Forelimb muscle (tissue), 1 donor: Measurements from ENCODE around the gene CMTR1. TPM values are rescaled to one million over a fixed set of nuclear protein-coding genes. Genes with fewer than 3 reads are reported as not detected.
A peak's percentile ranks its signal among the peaks of the same experiment; 100 is the strongest.
"Not testable (repeated sequence)": the region's sequence is repeated elsewhere in the genome, so short reads cannot be mapped to it uniquely, and the experiment has no call there.

ENCODE experiments used
- DNase-seq: peaks from one replicate; pipeline ENCODE4 v3.0.0-alpha.2; 2013; ENCODE audit warnings: low read depth
- polyA plus RNA-seq: library from polyadenylated mRNA; unstranded; fragments of 120-200 nt; gene quantifications from one replicate; pipeline ENCODE4 v1.2.1, GENCODE V29; 2013; ENCODE audit not compliant: insufficient read length

Gene CMTR1
- polyA plus RNA-seq, 1 donor, result 32.9 TPM

DNA sequence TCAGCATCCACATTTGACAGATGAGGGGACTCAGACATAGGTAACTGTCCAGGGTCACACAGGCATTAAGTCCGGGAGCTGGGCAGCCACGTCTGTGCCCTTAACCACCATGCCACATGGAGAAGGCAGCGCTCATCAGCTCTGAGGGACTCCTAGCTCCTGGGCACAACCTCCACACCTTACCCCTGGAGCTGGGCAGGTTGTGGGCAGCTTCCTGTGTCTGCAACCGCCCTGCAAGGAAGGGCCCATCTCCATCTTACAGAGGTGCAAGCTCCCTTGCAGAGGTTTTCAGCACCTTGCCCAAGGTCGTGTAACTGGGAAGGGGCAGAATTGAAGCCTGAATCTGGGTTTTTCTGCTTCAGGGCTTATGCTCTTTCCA lies 58.8 kb downstream of the CMTR1 start:
- DNase-seq, result no peak

- no peak for DNase-seq
Measured at GRCh38 chr6:37492236-37492972, 59.4 kb downstream of the CMTR1 start.

- DNase-seq, result no peak
Measured at GRCh38 chr6:37492991-37493660, 60.1 kb downstream of the CMTR1 start.

DNA sequence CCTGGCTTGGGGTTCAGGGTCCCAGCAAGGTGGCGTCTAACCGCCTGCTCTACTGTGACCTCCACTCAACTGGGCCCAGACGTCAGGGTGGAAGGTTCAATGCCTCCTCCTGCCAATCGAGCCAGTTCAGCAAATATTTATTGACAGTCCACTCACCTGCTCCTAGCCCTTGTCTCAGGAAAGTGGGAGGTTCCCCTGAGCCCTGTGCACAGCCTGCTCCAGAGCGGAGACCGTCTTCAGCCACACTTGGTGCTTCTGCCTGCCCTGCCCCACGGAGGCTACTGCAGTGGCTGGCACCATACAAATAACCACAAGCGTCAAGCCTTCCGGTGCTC lies 60.6 kb downstream of the CMTR1 start:
- no peak for DNase-seq

GRCh38 chr6:37495244-37495934 lies 62.4 kb downstream of the CMTR1 start:
- DNase-seq, result no peak

- no peak for DNase-seq
Measured at GRCh38 chr6:37496951-37497885, 64.2 kb downstream of the CMTR1 start.

- peak; percentile 91 for DNase-seq
Measured at GRCh38 chr6:37499433-37500293, 66.6 kb downstream of the CMTR1 start, which contains the start of gene CCDC167. Gene CCDC167, minus strand, starts transcription at chr6:37499893. Its CDS starts 30 bp downstream, at chr6:37499863.

DNA sequence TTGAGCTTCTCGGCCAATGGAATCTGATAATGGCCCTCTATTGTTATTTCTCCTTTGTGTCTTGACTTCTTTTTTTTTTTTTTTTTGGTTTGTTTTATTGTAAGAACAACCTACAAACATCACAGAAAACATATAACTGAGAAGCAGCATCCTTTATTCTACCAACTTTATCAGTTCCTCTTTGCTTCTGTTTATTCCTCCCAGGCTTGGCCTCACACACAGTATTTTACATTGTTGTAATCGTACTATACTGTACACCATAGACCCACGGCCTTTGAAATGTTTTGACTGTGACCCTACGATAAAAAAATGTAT lies 67.2 kb downstream of the CMTR1 start:
- DNase-seq, result no peak

DNA sequence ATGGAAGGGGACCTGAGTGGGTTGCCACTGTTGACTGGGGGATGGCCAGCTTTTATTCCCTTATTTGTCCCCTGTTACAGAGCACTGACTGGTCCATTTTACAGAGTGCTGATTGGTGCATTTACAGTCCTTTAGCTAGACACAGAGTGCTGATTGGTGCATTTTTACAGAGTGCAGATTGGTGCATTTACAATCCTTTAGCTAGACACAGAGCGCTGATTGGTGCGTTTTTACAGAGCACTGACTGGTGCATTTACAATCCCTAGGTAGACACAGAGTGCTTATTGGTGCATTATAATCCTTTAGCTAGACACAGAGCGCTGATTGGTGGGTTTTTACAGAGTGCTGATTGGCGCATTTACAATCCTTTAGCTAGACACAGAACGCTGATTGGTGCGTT lies 67.9 kb downstream of the CMTR1 start:
- DNase-seq, result not testable (repeated sequence)

DNA sequence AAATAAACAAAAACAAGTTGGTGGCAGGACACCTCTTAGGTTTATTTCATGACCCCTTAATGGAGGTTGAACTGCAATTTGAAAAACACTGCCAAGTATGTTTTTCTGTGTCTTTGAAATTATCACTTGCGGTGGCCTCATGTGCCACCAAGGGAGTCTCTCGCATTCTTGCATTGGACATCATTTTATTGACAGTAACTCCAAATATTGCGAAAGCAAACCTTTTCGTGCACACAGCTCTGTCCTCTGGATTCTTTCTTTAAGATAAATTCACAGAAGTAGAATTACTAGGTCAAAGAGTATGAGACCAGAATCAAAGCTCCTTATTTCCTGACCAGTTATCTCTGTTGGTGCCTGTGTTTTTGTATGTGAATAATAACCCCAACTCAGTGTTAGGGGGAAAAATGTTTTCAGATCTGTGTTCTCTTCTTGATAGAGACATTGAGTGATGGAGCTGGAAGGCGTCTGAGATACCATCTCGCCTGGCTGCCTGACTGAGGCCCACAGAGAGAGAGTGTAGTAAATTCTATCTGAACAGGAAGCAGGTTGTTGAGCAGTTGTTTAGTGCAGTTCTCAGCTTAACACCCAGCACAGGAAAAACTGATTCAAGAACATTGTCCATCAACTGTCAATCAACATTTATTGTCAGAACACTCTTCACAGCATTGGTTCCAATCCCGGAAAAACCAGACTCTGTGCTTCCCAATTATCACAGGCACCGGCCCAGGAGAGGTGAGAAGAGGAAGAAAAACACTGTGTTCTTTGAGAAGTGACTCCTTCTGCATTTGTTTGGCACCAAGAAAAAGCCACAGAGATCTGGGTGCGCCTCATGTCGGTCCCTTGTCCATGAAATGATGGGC lies 68.8 kb downstream of the CMTR1 start:
- DNase-seq, result no peak

DNA sequence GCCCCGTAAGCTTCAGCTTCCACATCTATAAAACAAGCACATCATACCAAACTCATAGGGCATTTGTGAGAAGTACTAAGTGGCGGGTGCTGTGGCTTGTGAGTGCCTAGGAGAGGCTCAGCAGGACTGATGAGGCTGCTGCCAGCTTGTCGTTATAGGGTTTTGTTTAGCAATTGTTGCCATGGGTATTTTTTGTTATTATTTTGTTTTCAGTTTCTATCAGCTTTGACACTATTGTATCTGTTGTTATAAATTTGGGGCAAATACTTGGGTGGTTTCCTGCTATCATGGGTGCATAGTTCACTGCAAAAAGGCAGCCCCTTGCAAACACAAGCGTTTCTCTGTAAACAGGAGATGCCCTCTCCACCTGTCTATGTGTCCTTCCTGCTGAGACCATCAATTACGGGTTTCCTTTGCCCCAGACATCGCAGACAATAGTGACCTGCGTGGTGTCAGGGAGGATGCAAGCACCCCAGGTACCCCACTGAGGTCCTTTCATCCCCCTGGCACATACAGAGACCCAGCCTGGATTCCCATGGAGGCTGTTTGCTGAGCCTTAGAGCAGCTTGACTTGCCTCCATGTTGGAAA lies 69.8 kb downstream of the CMTR1 start:
- no peak for DNase-seq

GRCh38 chr6:37503309-37503965 lies 70.4 kb downstream of the CMTR1 start:
- DNase-seq, result no peak

- DNase-seq, result no peak
Measured at GRCh38 chr6:37504024-37504423, 71.0 kb downstream of the CMTR1 start.

- DNase-seq, result no peak
Measured at GRCh38 chr6:37506479-37506878, 73.5 kb downstream of the CMTR1 start.

DNA sequence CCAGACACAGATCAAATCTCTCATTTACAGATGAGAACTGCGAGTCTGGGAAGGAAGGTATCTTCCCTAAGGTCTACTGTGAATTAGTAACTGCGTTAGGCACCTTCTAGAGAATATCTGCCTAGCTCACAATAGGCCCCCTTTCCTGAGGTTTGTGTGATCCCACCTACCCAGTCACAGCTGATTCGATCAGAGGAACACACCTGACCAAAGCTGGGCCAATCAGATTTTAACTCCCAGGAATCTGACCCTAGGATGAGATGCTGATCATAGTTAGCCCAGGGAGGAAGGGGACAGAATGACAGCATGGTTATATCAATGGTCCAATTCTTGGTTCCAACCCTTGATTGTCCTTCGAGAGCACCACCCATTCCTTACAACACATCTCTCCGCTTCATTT lies 74.1 kb downstream of the CMTR1 start:
- no peak for DNase-seq

GRCh38 chr6:37507690-37508421 lies 74.8 kb downstream of the CMTR1 start:
- no peak for DNase-seq

DNA sequence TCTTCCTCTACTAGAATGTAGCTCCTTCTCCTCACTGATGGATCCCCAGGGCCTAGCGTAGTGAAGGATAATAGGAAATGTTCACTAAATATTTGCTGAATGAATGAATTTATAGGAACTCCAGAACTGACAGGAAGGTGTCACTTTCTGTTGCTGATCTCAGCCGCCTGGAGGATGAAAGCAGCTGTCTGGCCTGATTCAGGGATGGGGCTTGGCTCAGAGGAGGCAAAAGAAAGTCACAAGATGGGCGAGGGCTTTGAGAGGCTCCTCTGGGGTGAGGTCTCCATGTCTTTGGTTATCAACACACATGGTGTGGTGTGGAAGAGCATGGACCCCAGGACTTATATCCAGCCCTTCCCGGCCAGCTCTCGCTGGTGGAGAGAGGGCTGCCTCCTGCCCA lies 78.2 kb downstream of the CMTR1 start:
- DNase-seq, result no peak

- DNase-seq, result no peak
Measured at GRCh38 chr6:37511910-37512399, 78.9 kb downstream of the CMTR1 start.
